Ishikawa (cell line): ENCODE measurements around the gene TPR.

Experiments
- CEBPB ChIP-seq: IDR thresholded peaks from 2 replicates; pipeline ENCODE4 v1.6.1; 2012
- EGR1 ChIP-seq: IDR thresholded peaks from 2 replicates; pipeline ENCODE4 v1.6.1; 2012
- FOXM1 ChIP-seq: IDR thresholded peaks from 2 replicates; pipeline ENCODE4 v1.6.1; 2012; ENCODE audit warnings: low read depth, borderline replicate concordance
- RAD21 ChIP-seq: IDR thresholded peaks from 2 replicates; pipeline ENCODE4 v1.6.1; 2012; ENCODE audit warnings: low read depth
- TAF1 ChIP-seq: IDR thresholded peaks from 2 replicates; pipeline ENCODE4 v1.6.1; 2012; ENCODE audit warnings: low read depth, mild to moderate bottlenecking
- TCF12 ChIP-seq: IDR thresholded peaks from 2 replicates; pipeline ENCODE4 v1.6.1; 2012; ENCODE audit warnings: low read depth
- YY1 ChIP-seq: IDR thresholded peaks from 2 replicates; pipeline ENCODE4 v1.6.1; 2012; ENCODE audit warnings: low read depth
- ZBTB7A ChIP-seq: IDR thresholded peaks from 2 replicates; pipeline ENCODE4 v1.6.1; 2012; ENCODE audit warnings: low read depth
- TF ChIP-seq, protein P1 (sequence below): IDR thresholded peaks from 2 replicates; pipeline ENCODE4 v1.6.1; 2012
- TF ChIP-seq, protein P2 (sequence below): IDR thresholded peaks from 2 replicates; pipeline ENCODE4 v1.6.1; 2012
- TF ChIP-seq, protein P3 (sequence below): IDR thresholded peaks from 2 replicates; pipeline ENCODE4 v1.6.1; 2012; ENCODE audit warnings: low read depth, mild to moderate bottlenecking

DNA sequence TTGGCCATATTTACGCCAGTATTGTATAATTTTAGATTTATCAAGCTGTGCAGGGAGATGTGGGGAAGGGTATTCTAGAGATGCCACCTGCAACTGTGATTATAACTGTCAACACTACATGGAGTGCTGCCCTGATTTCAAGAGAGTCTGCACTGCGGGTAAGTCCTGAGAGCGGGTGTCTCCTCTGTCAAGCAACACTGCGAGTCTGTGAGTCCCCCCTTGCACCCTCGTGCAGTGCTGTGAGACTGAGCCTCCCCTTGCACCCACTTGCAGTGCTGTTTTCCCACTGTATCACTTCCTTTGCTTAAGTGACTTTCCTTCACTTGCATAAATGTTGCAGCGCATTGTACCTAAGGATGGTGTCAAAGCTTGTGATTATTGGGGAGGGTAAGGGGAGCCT is 75.0 kb downstream of the TPR start:
- TF ChIP-seq FOXM1 = no peak
- no peak for TF ChIP-seq CEBPB
- no peak for TF ChIP-seq YY1
- TF ChIP-seq, protein P1, sequence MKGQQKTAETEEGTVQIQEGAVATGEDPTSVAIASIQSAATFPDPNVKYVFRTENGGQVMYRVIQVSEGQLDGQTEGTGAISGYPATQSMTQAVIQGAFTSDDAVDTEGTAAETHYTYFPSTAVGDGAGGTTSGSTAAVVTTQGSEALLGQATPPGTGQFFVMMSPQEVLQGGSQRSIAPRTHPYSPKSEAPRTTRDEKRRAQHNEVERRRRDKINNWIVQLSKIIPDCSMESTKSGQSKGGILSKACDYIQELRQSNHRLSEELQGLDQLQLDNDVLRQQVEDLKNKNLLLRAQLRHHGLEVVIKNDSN = no peak
- TF ChIP-seq TCF12 = no peak
- TF ChIP-seq, protein P2, sequence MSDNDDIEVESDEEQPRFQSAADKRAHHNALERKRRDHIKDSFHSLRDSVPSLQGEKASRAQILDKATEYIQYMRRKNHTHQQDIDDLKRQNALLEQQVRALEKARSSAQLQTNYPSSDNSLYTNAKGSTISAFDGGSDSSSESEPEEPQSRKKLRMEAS = no peak
- no peak for TF ChIP-seq TAF1
- TF ChIP-seq, protein P3, sequence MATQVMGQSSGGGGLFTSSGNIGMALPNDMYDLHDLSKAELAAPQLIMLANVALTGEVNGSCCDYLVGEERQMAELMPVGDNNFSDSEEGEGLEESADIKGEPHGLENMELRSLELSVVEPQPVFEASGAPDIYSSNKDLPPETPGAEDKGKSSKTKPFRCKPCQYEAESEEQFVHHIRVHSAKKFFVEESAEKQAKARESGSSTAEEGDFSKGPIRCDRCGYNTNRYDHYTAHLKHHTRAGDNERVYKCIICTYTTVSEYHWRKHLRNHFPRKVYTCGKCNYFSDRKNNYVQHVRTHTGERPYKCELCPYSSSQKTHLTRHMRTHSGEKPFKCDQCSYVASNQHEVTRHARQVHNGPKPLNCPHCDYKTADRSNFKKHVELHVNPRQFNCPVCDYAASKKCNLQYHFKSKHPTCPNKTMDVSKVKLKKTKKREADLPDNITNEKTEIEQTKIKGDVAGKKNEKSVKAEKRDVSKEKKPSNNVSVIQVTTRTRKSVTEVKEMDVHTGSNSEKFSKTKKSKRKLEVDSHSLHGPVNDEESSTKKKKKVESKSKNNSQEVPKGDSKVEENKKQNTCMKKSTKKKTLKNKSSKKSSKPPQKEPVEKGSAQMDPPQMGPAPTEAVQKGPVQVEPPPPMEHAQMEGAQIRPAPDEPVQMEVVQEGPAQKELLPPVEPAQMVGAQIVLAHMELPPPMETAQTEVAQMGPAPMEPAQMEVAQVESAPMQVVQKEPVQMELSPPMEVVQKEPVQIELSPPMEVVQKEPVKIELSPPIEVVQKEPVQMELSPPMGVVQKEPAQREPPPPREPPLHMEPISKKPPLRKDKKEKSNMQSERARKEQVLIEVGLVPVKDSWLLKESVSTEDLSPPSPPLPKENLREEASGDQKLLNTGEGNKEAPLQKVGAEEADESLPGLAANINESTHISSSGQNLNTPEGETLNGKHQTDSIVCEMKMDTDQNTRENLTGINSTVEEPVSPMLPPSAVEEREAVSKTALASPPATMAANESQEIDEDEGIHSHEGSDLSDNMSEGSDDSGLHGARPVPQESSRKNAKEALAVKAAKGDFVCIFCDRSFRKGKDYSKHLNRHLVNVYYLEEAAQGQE = no peak
- no peak for TF ChIP-seq ZBTB7A
- no peak for TF ChIP-seq RAD21
- no peak for TF ChIP-seq EGR1
